Heart left ventricle (tissue), 13 donors: ENCODE measurements around the gene TYW5.

ENCODE experiments used
- POLR2A ChIP-seq, 2 donors: fragments of 450-650 bp; IDR thresholded peaks; one replicate each; pipeline ENCODE4 v1.6.1; 2017; ENCODE audit warnings: antibody characterized with exemption in 2 of 2, mild to moderate bottlenecking in 2 of 2, moderate library complexity in 2 of 2
- TF ChIP-seq, protein P1 (sequence below), 12 donors: fragments of 200-600 bp; sonication (generic) in 4 of 12; IDR thresholded peaks; one replicate each; pipeline versions ENCODE4 v1.5.0 to v1.8.0; 2018 to 2022; ENCODE audit warnings: antibody characterized with exemption in 12 of 12, mild to moderate bottlenecking in 5 of 12
- donor health status: ischemic (EF 13 %, LVEDD 7.1; RV severe dilation, severe dysfunction).
- donor health status: DM: no; HTN: yes; CAD: no.
- donor health status: DM: no; HTN: no; CAD: no.
- donor health status: ischemic (EF 25% LVEDD 6.9; RV normal size, moderate dysfunction).
- donor health status: ischemic (EF 25% LVEDD 5.7; RV mildly dilated, moderate dysfunction).
- donor health status: ischemic (EF 35%, LVEDD 5.7; RV mildly dilated, moderate dysfunction).
- donor health status: nonischemic (EF 11% LVEDD 7.7; RV severe dilation, severe dysfunction).
- donor health status: DM: yes; HTN: yes; CAD: no.
- donor health status: PGD.
- donor health status: ischemic (EF 29% LVEDD 5.4; RV normal size, mild dysfunction).
- donor health status: nonischemic (EF 23%, LVEDD 6.1; RV moderate dilation, normal function).

DNA sequence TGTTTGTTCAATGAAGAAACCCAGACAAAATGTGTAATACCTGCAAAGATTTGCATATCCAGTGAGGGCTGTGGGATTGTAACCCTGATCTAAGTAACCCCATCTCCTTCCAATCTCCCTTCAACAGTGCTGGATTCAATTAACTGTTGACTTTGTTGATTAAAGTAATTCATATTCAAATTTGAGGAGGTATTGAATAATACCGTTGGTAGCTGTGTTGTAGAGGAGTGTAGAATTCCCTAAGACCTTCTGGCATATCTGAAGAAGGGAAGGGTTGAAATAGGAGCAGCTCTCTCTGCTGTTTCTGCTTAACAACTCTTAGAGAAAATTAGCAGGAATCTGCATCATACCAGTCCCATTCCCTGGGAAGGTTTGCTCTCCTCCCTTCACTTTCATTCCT lies 28.2 kb upstream of the TYW5 start:
- TF ChIP-seq, protein P1, sequence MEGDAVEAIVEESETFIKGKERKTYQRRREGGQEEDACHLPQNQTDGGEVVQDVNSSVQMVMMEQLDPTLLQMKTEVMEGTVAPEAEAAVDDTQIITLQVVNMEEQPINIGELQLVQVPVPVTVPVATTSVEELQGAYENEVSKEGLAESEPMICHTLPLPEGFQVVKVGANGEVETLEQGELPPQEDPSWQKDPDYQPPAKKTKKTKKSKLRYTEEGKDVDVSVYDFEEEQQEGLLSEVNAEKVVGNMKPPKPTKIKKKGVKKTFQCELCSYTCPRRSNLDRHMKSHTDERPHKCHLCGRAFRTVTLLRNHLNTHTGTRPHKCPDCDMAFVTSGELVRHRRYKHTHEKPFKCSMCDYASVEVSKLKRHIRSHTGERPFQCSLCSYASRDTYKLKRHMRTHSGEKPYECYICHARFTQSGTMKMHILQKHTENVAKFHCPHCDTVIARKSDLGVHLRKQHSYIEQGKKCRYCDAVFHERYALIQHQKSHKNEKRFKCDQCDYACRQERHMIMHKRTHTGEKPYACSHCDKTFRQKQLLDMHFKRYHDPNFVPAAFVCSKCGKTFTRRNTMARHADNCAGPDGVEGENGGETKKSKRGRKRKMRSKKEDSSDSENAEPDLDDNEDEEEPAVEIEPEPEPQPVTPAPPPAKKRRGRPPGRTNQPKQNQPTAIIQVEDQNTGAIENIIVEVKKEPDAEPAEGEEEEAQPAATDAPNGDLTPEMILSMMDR (IDR thresholded peaks at IDR 0.05), result no peak
- no peak for TF ChIP-seq POLR2A (IDR thresholded peaks at IDR 0.05)
